Fibroblast of skin of scalp (primary cell): ENCODE results near the gene CFAP157.

Experiments
- DNase-seq: peaks from one replicate; pipeline ENCODE4 v3.0.0-alpha.2; 2013

Gene CFAP157

GRCh38 chr9:127693143-127693542 lies 13.6 kb upstream of the CFAP157 start:
- no peak for DNase-seq

GRCh38 chr9:127693697-127694096 lies 13.1 kb upstream of the CFAP157 start:
- DNase-seq: no peak

GRCh38 chr9:127694890-127695720 lies 11.7 kb upstream of the CFAP157 start:
- peak; percentile 50 for DNase-seq

GRCh38 chr9:127697575-127697974 lies 9.2 kb upstream of the CFAP157 start:
- DNase-seq: no peak

GRCh38 chr9:127698386-127698785 lies 8.4 kb upstream of the CFAP157 start:
- DNase-seq: no peak

- DNase-seq: peak; percentile 96
These were observed 7.7 kb upstream of the CFAP157 start for GRCh38 chr9:127698985-127699670.

- DNase-seq: no peak
These were observed 6.6 kb upstream of the CFAP157 start for GRCh38 chr9:127700140-127700539.

GRCh38 chr9:127700594-127701255 lies 6.1 kb upstream of the CFAP157 start:
- DNase-seq: no peak

GRCh38 chr9:127703289-127703946 lies 3.4 kb upstream of the CFAP157 start:
- DNase-seq: no peak

GRCh38 chr9:127705577-127706379 lies 1.0 kb upstream of the CFAP157 start:
- no peak for DNase-seq

- DNase-seq: no peak
These were observed 978 bp downstream of the CFAP157 start for GRCh38 chr9:127707766-127708165.

GRCh38 chr9:127708952-127709587 lies 2.3 kb downstream of the CFAP157 start:
- DNase-seq: no peak

GRCh38 chr9:127710204-127710783 lies 3.5 kb downstream of the CFAP157 start:
- no peak for DNase-seq

GRCh38 chr9:127711226-127711701 lies 4.5 kb downstream of the CFAP157 start:
- no peak for DNase-seq

GRCh38 chr9:127711831-127712274 lies 5.1 kb downstream of the CFAP157 start:
- no peak for DNase-seq

- DNase-seq: no peak
These were observed 5.6 kb downstream of the CFAP157 start for GRCh38 chr9:127712371-127712770.

- no peak for DNase-seq
These were observed 6.1 kb downstream of the CFAP157 start for GRCh38 chr9:127712867-127713266.

GRCh38 chr9:127714020-127714750 lies 7.4 kb downstream of the CFAP157 start:
- no peak for DNase-seq

GRCh38 chr9:127714951-127715469 lies 8.2 kb downstream of the CFAP157 start:
- DNase-seq: no peak
